SK-N-SH treated with all-trans-retinoic acid at 6 μM for 48 hours (cell line): ENCODE results near the gene KCNIP1.

Experiments
- ATAC-seq: fragments of 200-7000 bp; cut with Tn5 transposase; 3 replicates; pipeline ENCODE4 v1.9.1; 2020; ENCODE audit warnings: mild to moderate bottlenecking, moderate library complexity
- ARNTL ChIP-seq: fragments of 450-650 bp; formaldehyde crosslinking; IDR thresholded peaks from 2 replicates; pipeline ENCODE4 v1.5.0; 2020; ENCODE audit warnings: low read depth, mild to moderate bottlenecking, moderate library complexity, borderline replicate concordance
- BACH2 ChIP-seq: fragments of 250-450 bp; sonication (Bioruptor Pico); IDR thresholded peaks from 2 replicates; pipeline ENCODE4 v1.9.0; 2021; ENCODE audit warnings: mild to moderate bottlenecking, borderline replicate concordance
- CSDC2 ChIP-seq: fragments of 250-450 bp; sonication (Bioruptor Pico); IDR thresholded peaks from 2 replicates; pipeline ENCODE4 v1.5.0; 2020; ENCODE audit warnings: mild to moderate bottlenecking, moderate library complexity
- ESRRG ChIP-seq: fragments of 250-450 bp; sonication (Bioruptor Pico); IDR thresholded peaks from 2 replicates; pipeline ENCODE4 v1.6.1; 2021; ENCODE audit warnings: mild to moderate bottlenecking
- GLIS3 ChIP-seq: fragments of 250-450 bp; sonication (Bioruptor Pico); IDR thresholded peaks from 2 replicates; pipeline ENCODE4 v1.5.0; 2020; ENCODE audit warnings: mild to moderate bottlenecking, moderate library complexity
- PATZ1 ChIP-seq: fragments of 250-450 bp; sonication (Bioruptor Pico); IDR thresholded peaks from 2 replicates; pipeline ENCODE4 v1.8.0; 2020; ENCODE audit warnings: mild to moderate bottlenecking, moderate library complexity, borderline replicate concordance
- POU6F1 ChIP-seq: fragments of 250-450 bp; sonication (Bioruptor Pico); IDR thresholded peaks from 2 replicates; pipeline ENCODE4 v1.8.0; 2021; ENCODE audit warnings: low read depth, mild to moderate bottlenecking, moderate library complexity, borderline replicate concordance
- PPARA ChIP-seq: fragments of 250-450 bp; sonication (Bioruptor Pico); IDR thresholded peaks from 2 replicates; pipeline ENCODE4 v1.5.0; 2020; ENCODE audit warnings: mild to moderate bottlenecking, borderline replicate concordance
- RARB ChIP-seq: fragments of 250-450 bp; sonication (Bioruptor Pico); IDR thresholded peaks from 2 replicates; pipeline ENCODE4 v1.8.0; 2021; ENCODE audit warnings: mild to moderate bottlenecking, moderate library complexity
- SNAI2 ChIP-seq: fragments of 250-450 bp; sonication (Bioruptor Pico); IDR thresholded peaks from 2 replicates; pipeline ENCODE4 v1.5.0; 2020; ENCODE audit warnings: mild to moderate bottlenecking, moderate library complexity
- TCF4 ChIP-seq: fragments of 250-450 bp; sonication (Bioruptor Pico); IDR thresholded peaks from 2 replicates; pipeline ENCODE4 v1.8.0; 2021; ENCODE audit warnings: mild to moderate bottlenecking, moderate library complexity, borderline replicate concordance
- TOX ChIP-seq: fragments of 250-450 bp; sonication (Bioruptor Pico); IDR thresholded peaks from 2 replicates; pipeline ENCODE4 v1.8.0; 2021; ENCODE audit warnings: mild to moderate bottlenecking, moderate library complexity, borderline replicate concordance
- ZC3H10 ChIP-seq: fragments of 250-450 bp; sonication (Bioruptor Pico); IDR thresholded peaks from 2 replicates; pipeline ENCODE4 v1.5.1; 2021; ENCODE audit warnings: mild to moderate bottlenecking, moderate library complexity
- ZFP3 ChIP-seq: fragments of 250-450 bp; sonication (Bioruptor Pico); IDR thresholded peaks from 2 replicates; pipeline ENCODE4 v1.5.0; 2020; ENCODE audit warnings: mild to moderate bottlenecking, moderate library complexity
- ZFP30 ChIP-seq: fragments of 450-650 bp; formaldehyde crosslinking; IDR thresholded peaks from 2 replicates; pipeline ENCODE4 v1.5.0; 2022; ENCODE audit warnings: mild to moderate bottlenecking, moderate library complexity
- ZNF565 ChIP-seq: fragments of 450-650 bp; formaldehyde crosslinking; conservative IDR thresholded peaks from 2 replicates; pipeline ENCODE4 v1.5.0; 2020; ENCODE audit warnings: low read depth, mild to moderate bottlenecking, moderate library complexity
- ZNF70 ChIP-seq: fragments of 450-650 bp; formaldehyde crosslinking; IDR thresholded peaks from 2 replicates; pipeline ENCODE4 v1.5.0; 2020; ENCODE audit warnings: mild to moderate bottlenecking, moderate library complexity
- ZNF8 ChIP-seq: fragments of 450-650 bp; formaldehyde crosslinking; IDR thresholded peaks from 2 replicates; pipeline ENCODE4 v1.5.0; 2020; ENCODE audit warnings: mild to moderate bottlenecking, moderate library complexity
- TF ChIP-seq, protein P1 (sequence below): fragments of 250-450 bp; sonication (Bioruptor Pico); IDR thresholded peaks from 2 replicates; pipeline ENCODE4 v1.5.1; 2020; ENCODE audit warnings: low read depth, mild to moderate bottlenecking, moderate library complexity
- TF ChIP-seq, protein P2 (sequence below): fragments of 250-450 bp; sonication (Bioruptor Pico); IDR thresholded peaks from 2 replicates; pipeline ENCODE4 v1.5.1; 2021; ENCODE audit warnings: mild to moderate bottlenecking, moderate library complexity

KCNIP1 gene

GRCh38 chr5:170634256-170634990 lies 130.6 kb downstream of the KCNIP1 start:
- no peak for TF ChIP-seq ZNF8 (CRISPR knock-in tag)
- no peak for TF ChIP-seq CSDC2 (CRISPR knock-in tag)
- no peak for TF ChIP-seq POU6F1
- no peak for TF ChIP-seq ESRRG (CRISPR knock-in tag)
- no peak for TF ChIP-seq TOX (CRISPR knock-in tag)
- TF ChIP-seq, protein P1, sequence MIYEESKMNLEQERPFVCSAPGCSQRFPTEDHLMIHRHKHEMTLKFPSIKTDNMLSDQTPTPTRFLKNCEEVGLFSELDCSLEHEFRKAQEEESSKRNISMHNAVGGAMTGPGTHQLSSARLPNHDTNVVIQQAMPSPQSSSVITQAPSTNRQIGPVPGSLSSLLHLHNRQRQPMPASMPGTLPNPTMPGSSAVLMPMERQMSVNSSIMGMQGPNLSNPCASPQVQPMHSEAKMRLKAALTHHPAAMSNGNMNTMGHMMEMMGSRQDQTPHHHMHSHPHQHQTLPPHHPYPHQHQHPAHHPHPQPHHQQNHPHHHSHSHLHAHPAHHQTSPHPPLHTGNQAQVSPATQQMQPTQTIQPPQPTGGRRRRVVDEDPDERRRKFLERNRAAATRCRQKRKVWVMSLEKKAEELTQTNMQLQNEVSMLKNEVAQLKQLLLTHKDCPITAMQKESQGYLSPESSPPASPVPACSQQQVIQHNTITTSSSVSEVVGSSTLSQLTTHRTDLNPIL (CRISPR knock-in tag), result no peak
- no peak for TF ChIP-seq ZFP3
- no peak for TF ChIP-seq ZC3H10 (CRISPR knock-in tag)
- no peak for TF ChIP-seq BACH2 (CRISPR knock-in tag)
- TF ChIP-seq ARNTL, result no peak
- no peak for TF ChIP-seq ZNF565 (CRISPR knock-in tag)
- no peak for TF ChIP-seq PPARA (CRISPR knock-in tag)
- no peak for TF ChIP-seq TCF4 (CRISPR knock-in tag)
- TF ChIP-seq, protein P2, sequence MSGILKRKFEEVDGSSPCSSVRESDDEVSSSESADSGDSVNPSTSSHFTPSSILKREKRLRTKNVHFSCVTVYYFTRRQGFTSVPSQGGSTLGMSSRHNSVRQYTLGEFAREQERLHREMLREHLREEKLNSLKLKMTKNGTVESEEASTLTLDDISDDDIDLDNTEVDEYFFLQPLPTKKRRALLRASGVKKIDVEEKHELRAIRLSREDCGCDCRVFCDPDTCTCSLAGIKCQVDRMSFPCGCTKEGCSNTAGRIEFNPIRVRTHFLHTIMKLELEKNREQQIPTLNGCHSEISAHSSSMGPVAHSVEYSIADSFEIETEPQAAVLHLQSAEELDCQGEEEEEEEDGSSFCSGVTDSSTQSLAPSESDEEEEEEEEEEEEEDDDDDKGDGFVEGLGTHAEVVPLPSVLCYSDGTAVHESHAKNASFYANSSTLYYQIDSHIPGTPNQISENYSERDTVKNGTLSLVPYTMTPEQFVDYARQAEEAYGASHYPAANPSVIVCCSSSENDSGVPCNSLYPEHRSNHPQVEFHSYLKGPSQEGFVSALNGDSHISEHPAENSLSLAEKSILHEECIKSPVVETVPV (CRISPR knock-in tag), result no peak
- no peak for ATAC-seq

DNA sequence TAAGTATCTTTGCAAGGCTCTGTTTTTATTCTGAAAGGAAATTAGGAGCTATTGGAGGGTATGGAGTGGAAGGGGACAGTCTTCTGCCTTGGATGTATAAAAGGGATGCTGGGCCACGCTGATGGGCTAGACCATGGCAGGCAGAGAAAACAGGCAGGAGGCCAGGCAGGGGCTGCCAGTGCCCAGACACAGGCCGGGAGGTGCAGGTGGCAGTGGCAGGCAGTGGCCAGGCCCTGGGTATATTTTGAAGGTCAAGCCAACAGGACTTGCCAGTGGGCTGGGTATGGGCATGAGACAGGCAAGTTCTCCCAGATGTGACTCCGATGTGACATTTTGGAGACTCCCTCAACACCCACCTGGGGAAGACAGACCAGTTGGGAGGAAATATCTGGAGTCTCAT lies 131.9 kb downstream of the KCNIP1 start:
- TF ChIP-seq, protein P2 (CRISPR knock-in tag), result no peak
- TF ChIP-seq BACH2 (CRISPR knock-in tag) (no peak), ZC3H10 (CRISPR knock-in tag) (no peak), GLIS3 (CRISPR knock-in tag) (no peak)
- ATAC-seq, result no peak

DNA sequence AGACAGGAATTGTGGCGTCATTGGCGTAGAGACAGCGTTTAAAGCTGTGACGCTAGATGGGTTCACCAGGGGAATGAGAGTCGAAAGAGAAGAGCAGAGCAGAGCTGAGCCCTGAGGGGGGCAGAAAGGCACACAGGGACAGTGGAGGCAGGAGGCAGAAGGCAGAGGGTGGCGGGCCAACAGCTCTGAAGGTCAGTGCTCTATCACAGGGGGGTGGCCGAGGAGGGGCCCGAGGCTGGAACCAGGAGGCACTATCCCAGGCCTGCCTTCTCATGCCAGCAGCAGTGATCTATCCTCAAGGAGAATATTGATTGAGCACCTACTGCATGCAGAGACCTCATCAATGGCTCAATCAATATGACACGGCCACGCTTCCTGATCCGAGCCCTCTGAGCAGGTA lies 132.4 kb downstream of the KCNIP1 start:
- no peak for TF ChIP-seq POU6F1
- TF ChIP-seq TOX (CRISPR knock-in tag), result no peak
- no peak for TF ChIP-seq GLIS3 (CRISPR knock-in tag)
- TF ChIP-seq PATZ1 (CRISPR knock-in tag), result no peak
- TF ChIP-seq ARNTL, result no peak
- TF ChIP-seq SNAI2, result no peak
- TF ChIP-seq ZFP3, result no peak
- TF ChIP-seq ZNF565 (CRISPR knock-in tag), result no peak
- TF ChIP-seq ZNF8 (CRISPR knock-in tag), result no peak
- TF ChIP-seq CSDC2 (CRISPR knock-in tag), result no peak
- no peak for TF ChIP-seq BACH2 (CRISPR knock-in tag)
- TF ChIP-seq ZFP30 (CRISPR knock-in tag), result no peak
- TF ChIP-seq ZC3H10 (CRISPR knock-in tag), result no peak
- TF ChIP-seq ZNF70 (CRISPR knock-in tag), result no peak
- TF ChIP-seq, protein P2 (CRISPR knock-in tag), result no peak
- no peak for TF ChIP-seq ESRRG (CRISPR knock-in tag)
- TF ChIP-seq TCF4 (CRISPR knock-in tag), result no peak
- no peak for TF ChIP-seq RARB (CRISPR knock-in tag)
- TF ChIP-seq, all 23 proteins: peak for 0
- no peak for ATAC-seq
